GM19240 (cell line): Measurements from ENCODE around the gene FEZF2.

ENCODE experiments used
- DNase-seq: peaks from one replicate; pipeline ENCODE4 v3.0.0; 2011; ENCODE audit warnings: low spot score; ENCODE audit not compliant: insufficient read length

The FEZF2 gene

GRCh38 chr3:62373215-62373614 lies at the start of gene FEZF2:
TSS of gene FEZF2 (minus strand) at chr3:62373550. CDS start at chr3:62372868, 682 bp downstream.
- no peak for DNase-seq

DNA sequence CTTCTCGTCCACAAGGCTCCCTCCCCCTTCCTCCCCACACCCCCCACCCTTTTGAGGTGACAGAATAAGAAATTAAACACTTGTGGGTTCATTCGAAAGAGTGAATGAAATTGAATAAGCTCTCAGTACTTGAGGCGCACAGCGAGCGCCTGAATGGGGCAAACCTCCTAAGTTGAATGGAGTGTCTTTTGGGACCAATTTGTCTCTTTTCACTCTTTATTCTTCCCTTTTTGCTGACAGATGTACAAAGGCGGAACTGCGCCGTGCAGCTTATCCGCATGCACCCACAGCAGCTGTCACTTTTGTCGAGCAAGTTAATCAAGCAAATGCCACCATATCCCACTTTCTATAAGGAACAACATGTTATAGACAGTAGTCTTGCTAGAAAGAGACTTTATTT lies 47.9 kb upstream of the FEZF2 start:
- no peak for DNase-seq

DNA sequence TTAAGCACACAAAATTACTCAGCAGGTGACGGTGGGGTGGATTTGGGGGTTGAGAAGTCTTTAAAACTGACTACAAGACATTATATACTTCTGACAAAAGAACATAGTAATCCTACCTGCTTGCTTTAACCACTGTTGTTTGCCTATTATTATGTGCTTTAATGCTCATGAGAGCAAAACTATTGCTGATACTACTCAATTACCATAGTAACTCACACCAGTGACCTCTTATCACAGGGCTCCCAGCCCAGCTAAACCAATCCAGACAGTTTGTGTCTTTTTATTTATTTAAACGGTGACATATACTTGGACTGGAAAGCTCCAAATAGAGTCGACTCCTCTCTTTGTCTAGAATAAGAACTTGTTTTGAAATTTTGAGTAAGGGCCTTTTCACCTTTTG lies 42.8 kb upstream of the FEZF2 start:
- no peak for DNase-seq

DNA sequence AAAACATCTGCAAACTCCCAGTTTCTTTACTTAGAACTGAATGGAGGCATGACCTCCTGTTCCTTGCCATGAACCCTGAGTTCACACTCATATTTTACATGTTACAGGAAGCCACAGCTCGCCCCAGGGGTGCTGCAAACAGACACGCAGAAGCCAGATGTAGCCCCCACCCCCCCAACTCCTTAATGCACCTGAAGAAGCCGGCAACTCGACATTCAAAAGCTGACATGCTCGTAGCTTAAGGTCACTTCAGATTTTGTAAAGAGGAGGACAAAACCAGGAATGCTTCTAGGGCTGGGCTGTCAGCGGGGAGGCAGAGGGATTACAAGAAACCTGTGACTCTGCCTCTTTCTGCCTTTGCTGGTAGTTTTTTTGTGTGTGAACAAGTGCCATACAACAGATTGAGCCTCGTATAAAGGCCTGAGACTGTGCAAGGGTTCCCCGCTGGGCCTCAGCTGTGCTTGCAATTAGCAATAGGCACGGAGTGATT lies 42.0 kb upstream of the FEZF2 start:
- no peak for DNase-seq

GRCh38 chr3:62414786-62415185 lies 41.4 kb upstream of the FEZF2 start:
- no peak for DNase-seq

DNA sequence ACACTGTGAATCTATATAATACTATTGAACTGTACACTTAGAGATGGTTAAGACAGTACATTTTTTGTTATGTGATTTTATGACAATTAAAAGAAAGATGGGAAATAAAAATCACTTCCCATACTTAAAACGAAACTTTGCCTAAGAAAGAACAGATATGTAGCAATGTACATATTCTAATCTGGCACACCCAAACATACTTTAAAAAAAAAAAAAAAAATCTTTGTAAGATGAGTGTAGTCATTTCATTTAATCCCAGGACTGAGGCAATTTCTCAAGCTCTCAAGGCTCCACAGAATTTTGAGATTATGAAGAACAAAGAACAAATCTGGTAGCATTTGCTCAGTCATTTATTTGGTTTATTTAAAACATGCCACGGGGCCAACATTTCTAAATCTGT lies 40.3 kb upstream of the FEZF2 start:
- DNase-seq, result no peak

DNA sequence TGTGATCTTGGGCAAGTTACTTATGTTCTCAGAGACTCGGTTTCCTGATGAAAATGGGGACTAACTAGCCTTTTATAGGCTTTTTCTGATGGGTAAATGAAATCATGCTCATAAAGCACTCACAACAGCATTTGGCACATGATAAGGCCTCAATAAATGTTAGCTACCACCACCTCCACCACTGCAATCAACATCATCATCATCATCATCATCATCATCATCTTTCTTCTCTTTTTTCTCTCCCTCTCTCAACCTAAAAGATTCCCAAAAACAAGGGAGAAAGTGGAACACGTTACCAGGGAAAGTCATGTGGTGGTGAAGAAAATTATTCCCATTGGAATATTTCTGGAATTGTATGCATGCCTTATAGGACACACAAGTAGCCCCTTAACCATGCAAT lies 33.6 kb upstream of the FEZF2 start:
- no peak for DNase-seq

DNA sequence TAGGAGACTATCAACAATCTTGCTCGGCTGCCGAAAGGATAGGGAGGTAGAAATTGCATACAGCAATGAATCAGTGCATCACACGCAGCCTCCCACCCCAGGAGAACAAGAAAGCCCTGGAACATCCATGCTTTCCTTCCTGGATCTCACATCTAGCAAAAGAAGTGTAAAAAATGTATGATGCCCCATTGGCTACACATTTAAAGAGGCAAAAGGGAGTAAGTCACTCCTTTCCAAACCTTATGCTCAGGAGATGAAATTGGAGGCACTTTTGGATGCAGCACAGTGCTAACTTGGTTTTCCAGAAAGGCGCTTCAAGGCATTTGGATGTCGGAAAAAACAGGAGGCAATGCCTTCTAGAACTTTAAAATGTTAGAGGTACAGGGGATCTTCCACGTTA lies 32.2 kb upstream of the FEZF2 start:
- no peak for DNase-seq

GRCh38 chr3:62405135-62405534 lies 31.8 kb upstream of the FEZF2 start:
- no peak for DNase-seq

- no peak for DNase-seq
These were observed 31.0 kb upstream of the FEZF2 start for GRCh38 chr3:62404321-62404720.

DNA sequence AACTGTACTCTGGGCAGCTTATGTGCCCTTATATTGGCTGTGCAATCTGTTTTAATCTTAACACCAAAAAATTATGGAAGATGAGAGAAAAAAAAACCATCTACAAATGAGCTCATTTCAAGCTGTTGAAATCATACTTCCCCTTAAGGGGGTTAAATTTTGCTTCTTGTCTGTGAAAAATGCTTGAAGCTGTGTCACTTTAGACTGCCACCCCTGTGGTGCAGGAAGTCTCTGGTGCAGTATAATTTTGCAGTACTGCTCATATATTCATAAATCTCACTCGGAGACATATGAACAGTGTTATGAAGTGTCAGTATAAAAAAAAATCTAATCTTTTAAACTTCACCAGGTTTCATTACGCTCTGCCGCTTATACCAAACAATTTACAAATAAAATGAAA lies 30.4 kb upstream of the FEZF2 start:
- DNase-seq, result no peak

- no peak for DNase-seq
These were observed 19.4 kb upstream of the FEZF2 start for GRCh38 chr3:62392626-62393292.

- DNase-seq, result no peak
These were observed 13.9 kb upstream of the FEZF2 start for GRCh38 chr3:62387251-62387650.

DNA sequence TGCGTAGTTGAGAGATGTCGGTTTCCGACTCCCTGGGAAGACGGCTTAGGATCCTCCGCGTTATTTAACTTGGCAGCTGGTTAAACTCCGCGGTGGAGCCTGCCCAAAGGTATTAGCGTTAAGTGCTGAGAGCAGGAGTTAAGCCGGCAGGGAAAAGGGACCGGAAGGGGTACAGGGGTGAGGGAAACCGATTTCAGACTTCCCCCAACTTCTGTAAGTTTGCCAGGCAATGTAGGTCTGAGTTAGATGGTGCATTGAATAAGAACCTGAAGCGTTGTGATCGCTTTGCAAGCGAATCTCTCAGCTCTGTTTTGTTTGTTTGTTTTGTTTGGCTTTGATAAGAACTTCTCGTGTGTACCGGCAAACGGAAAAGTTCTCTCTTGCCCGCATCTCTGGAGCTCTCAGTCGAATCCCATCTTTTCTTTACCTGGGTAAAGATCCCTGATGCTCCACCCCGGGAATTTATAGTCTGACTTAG lies 6.0 kb upstream of the FEZF2 start:
- no peak for DNase-seq

DNA sequence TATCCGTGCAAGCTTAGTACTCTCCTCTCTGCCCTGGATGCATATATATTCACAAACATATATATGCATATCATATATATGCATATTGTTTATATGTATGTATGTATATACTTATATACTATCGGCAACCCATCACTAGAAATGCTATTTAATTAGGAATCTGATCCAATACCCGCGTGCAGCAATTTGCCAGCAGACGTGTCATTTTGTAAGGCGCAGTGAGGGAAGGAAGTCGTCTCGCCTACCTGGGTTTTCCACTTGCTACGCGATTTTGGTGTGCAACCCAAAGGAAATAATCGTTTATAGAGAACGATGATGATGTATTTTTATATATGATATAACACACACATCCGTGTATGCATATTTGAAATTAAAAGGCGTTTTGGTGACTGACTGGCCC lies 5.6 kb upstream of the FEZF2 start:
- no peak for DNase-seq

DNA sequence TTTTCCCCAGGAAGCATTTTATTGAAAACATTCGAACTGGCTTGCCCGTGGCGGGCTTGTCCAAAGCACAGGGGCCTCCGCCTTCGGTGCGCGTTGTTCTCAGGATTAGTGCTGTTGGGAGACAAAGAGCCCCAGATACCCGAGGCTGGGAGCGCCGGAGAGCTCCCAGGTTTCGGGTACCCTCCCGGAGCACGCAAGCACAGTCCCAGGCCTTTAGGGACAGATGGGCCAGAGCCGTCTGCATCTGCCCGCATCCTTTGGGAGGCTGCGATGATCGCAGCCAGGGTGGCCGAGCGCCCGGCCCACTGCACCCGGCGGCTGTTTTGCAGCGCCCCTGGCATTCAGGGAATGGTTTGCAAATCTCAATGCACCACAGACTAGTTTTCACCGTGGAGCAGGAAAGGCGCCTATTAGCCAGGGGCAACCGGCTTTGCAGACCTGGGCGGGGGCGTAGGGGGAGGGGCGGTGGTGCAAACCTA lies 5.0 kb upstream of the FEZF2 start:
- no peak for DNase-seq

DNA sequence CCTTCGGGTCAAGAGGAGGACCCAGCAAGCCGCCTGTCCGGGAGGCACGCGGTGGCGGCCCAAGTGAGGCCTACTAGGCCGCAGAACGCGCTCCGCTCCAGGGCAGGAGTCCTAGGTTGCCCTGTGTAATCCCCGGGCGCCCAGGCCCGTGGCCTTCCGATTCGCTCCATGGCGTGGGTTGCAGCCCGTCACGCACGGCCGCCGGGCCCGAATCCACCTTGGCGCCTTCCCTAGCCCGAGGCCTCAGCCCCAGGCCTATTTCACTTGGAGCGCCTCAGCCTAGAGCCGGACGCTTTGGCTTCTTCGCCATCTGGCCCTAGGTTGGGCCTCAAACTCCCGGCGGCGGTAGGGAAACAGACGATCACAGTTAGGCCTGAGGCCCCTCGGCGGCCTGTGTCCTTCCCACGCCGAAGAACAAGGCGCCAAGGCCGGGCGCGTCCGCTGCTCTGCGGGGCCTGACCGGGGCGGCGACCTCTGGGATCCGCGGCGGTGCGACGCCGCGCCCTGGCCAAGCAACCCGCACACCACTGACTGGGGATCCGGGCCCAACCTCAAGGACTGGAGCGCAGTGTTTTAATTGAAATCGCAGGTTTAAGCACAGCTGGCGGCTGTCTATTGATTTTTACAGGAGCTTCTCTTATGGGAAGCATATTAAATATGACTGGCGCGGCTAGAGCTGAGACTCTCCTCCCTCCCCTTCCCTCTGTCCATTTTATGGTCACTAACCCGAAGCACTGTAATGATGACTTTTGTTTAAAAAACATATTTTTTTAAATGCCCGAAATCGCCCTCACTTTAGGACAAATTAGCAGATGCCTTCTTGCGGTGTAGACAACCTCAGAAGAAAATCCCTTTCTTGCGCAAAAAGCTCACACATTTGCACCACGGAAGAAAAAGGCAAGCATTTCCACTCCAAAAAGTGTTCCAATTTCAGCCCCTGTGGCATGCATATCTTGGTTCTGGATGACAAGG lies 3.8 kb upstream of the FEZF2 start:
- DNase-seq, result no peak

- DNase-seq, result no peak
These were observed 3.0 kb upstream of the FEZF2 start for GRCh38 chr3:62376454-62376720.

DNA sequence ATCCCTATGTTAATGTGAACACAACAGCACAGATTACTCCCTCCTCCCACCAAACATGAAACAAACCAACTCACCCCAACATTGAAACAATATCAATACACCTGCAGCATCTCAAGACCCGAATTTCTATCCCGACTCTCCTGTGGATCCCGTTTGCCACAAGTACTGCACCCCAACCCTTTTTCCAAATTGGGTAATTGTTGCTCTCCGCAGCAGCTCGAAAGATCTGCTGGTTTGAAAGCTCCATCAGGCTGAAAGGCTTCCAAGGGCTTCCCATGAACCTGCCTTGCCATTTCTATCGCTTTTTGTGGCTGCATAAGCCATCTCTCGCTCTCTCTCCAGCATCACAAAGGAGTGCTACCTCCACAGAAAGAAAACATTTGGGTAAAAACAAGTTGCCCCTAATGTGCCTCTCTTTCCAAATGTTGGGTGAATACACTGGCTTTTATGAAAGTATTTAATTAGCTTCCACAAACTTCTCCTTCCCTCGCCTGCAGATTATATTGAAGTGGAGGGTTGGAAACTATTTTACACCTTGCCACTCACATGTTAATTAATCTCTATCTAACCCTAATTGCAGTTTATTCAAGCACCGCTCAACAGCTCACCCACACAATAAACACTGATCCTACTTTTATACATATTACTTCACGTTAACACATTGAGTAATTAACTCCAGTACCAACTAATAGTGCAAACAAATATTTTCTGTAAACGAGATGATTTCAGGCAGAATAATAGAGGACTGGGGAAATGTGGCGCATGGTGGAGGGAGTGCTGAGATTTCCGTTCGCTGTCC lies 2.5 kb upstream of the FEZF2 start:
- DNase-seq, result no peak

DNA sequence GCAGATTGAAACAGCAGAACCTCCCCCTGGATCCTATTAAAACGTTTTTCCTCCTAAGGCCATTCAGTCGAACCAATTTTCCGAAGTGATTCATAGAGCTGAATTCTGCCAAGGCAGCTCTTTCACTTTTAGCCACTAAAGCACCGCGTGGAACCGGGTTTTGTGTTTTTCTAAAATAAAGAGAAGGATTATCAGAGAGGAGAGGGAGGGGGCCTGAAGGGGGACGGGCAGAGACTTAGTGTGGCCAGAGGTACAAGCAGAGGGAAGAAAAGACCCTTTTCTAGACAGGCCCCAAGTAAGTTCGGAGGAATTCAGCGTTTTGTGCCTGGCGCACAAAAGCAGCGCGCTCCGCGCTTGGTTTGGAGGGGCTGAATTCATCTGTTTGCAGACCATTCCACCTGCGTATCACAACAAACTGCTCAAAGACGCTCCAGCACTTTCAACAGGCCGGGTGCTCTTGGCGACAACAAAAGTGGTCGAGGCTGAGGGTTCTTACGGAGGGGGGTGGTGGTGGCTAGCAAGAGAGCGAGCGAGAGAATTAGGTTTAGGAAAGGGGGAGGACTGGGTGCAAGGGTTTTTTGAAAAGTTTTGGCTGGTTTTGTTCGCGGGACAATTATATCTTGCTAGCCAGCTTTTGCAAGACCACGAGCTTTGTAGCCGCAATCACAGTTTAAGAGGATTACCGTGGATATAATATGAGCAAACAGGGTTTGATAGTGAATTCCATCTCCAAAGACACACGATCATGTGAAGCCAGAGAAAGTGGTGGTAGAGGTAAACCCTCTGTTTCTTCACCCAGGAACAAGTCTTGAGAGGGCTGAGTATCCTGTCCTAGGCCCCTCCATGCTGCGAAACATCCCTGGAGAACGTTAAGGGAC lies 1.2 kb upstream of the FEZF2 start:
- no peak for DNase-seq
